Fibroblast of lung (primary cell): ENCODE measurements around the gene PPL.

Experiments
- CTCF ChIP-seq, 2 donors: IDR thresholded peaks in 1 of 2; conservative IDR thresholded peaks in 1 of 2; 1 replicate in 1 of 2; 2 replicates in 1 of 2; pipeline ENCODE4 v1.5.1; 2011 to 2012; ENCODE audit warnings: low read length in 2 of 2, control low read depth in 1 of 2, inconsistent platforms in 1 of 2, low read depth in 1 of 2, mild to moderate bottlenecking in 1 of 2
- EZH2 ChIP-seq: IDR thresholded peaks from 2 replicates; pipeline ENCODE4 v1.5.1; 2012; ENCODE audit warnings: low read length, control low read depth, mild to moderate bottlenecking; ENCODE audit errors: missing control alignments

GRCh38 chr16:4936991-4937781 lies at the start of gene PPL:
- TF ChIP-seq CTCF (conservative IDR thresholded peaks at IDR 0.05 in 1 of 2, IDR thresholded peaks at IDR 0.05 in 1 of 2; ENCODE audit: low read depth in 1 of 2, low read length in 2 of 2) (no peak), EZH2 (no peak)
